Tibial nerve (tissue), 4 donors: Measurements from ENCODE around the gene RHBDL1.

ENCODE experiments used
- EP300 ChIP-seq, 2 donors: sonication (generic); formaldehyde crosslinking; IDR thresholded peaks; one replicate each; pipeline ENCODE4 v1.6.1; 2017; ENCODE audit warnings: antibody characterized with exemption in 2 of 2, mild to moderate bottlenecking in 1 of 2
- TF ChIP-seq, protein P1 (sequence below), 5 experiments: fragments of 200-600 bp in 3 of 5; fragments of 450-650 bp in 2 of 5; sonication (generic) in 3 of 5; IDR thresholded peaks; one replicate each; pipeline ENCODE4 v1.5.1; 2016 to 2019; ENCODE audit warnings: antibody characterized with exemption in 5 of 5, mild to moderate bottlenecking in 3 of 5, moderate library complexity in 2 of 5

DNA sequence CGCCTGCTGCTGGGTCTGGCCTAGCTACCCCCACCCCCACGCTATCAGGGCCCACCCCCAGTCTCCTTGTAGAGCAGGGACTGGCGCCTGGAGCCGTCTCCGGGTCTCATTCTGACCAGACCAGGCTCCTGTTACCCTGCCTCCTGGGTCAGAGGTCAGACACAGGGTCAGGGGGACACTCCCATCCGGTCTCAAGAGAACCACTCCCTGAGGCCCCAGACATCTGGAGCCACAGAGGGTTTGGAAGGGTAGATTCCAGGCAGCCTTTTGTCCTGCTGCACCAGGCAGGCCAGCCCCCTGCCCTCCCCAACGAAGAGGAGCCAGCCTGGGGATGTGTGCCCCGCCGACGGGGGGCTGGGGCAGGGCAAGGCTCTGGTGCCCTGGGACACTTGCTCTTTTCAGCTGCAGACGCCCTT is 45.6 kb upstream of the RHBDL1 start:
- no peak for TF ChIP-seq EP300 (IDR thresholded peaks at IDR 0.05)
- TF ChIP-seq, protein P1, sequence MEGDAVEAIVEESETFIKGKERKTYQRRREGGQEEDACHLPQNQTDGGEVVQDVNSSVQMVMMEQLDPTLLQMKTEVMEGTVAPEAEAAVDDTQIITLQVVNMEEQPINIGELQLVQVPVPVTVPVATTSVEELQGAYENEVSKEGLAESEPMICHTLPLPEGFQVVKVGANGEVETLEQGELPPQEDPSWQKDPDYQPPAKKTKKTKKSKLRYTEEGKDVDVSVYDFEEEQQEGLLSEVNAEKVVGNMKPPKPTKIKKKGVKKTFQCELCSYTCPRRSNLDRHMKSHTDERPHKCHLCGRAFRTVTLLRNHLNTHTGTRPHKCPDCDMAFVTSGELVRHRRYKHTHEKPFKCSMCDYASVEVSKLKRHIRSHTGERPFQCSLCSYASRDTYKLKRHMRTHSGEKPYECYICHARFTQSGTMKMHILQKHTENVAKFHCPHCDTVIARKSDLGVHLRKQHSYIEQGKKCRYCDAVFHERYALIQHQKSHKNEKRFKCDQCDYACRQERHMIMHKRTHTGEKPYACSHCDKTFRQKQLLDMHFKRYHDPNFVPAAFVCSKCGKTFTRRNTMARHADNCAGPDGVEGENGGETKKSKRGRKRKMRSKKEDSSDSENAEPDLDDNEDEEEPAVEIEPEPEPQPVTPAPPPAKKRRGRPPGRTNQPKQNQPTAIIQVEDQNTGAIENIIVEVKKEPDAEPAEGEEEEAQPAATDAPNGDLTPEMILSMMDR (IDR thresholded peaks at IDR 0.05): no peak
